HEK293T (cell line): ENCODE results near the gene SLC5A10.

ENCODE experiments used
- ARNT ChIP-seq: fragments of 450-650 bp; IDR thresholded peaks from 2 replicates; pipeline ENCODE4 v1.6.1; 2017; ENCODE audit warnings: mild to moderate bottlenecking
- FOXK2 ChIP-seq: fragments of 450-650 bp; IDR thresholded peaks from 2 replicates; pipeline ENCODE4 v1.6.1; 2016; ENCODE audit warnings: mild to moderate bottlenecking
- LEF1 ChIP-seq: fragments of 450-650 bp; IDR thresholded peaks from 2 replicates; pipeline ENCODE4 v1.6.1; 2017; ENCODE audit warnings: mild to moderate bottlenecking, borderline replicate concordance
- SP1 ChIP-seq: fragments of 450-650 bp; IDR thresholded peaks from 2 replicates; pipeline ENCODE4 v1.6.1; 2017
- TARDBP ChIP-seq: fragments of 450-650 bp; IDR thresholded peaks from 2 replicates; pipeline ENCODE4 v1.6.1; 2016
- ZNF384 ChIP-seq: fragments of 450-650 bp; IDR thresholded peaks from 2 replicates; pipeline ENCODE4 v1.6.1; 2016

DNA sequence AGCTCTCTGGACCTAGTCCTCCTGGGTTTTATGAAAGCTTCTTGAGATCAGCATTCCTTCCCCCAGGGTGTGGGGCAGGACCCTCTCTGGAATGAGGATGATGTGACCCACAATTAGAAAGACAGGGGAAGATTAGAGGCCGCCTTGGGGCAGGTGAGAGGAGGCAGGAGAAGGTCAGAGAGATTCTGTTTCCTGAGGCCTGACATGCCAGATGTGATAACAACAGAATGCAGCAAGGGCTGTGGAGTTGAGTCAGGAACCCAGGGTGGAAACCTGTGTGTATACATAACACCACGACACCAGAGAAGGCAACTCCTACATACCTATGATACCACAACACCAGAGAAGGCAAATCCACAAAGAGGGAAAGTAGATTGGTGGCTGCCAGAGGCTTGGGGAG, 5.4 kb upstream of the SLC5A10 start:
- TF ChIP-seq FOXK2, result no peak
- no peak for TF ChIP-seq TARDBP
- TF ChIP-seq SP1, result no peak
- no peak for TF ChIP-seq ARNT
- TF ChIP-seq LEF1, result no peak
- no peak for TF ChIP-seq ZNF384
